HEK293 (cell line): ENCODE results near the gene LENEP.

Experiments used
- FEZF1 ChIP-seq: fragments of 450-650 bp; formaldehyde crosslinking; IDR thresholded peaks from 2 replicates; pipeline ENCODE4 v1.5.1; 2016; ENCODE audit warnings: missing biosample characterization, missing genetic modification characterization
- GLIS2 ChIP-seq: fragments of 450-650 bp; formaldehyde crosslinking; IDR thresholded peaks from 2 replicates; pipeline ENCODE4 v1.5.1; 2016; ENCODE audit warnings: missing biosample characterization, missing genetic modification characterization
- HOXC10 ChIP-seq: sonication (generic); formaldehyde crosslinking; IDR thresholded peaks from 2 replicates; pipeline ENCODE4 v1.8.1; 2023; ENCODE audit warnings: mild to moderate bottlenecking, missing genetic modification reagents
- IKZF3 ChIP-seq: fragments of 450-650 bp; IDR thresholded peaks from 2 replicates; pipeline ENCODE4 v1.5.0; 2018; ENCODE audit warnings: missing biosample characterization, mild to moderate bottlenecking, missing genetic modification characterization, moderate library complexity
- MEIS1 ChIP-seq: sonication (generic); formaldehyde crosslinking; IDR thresholded peaks from 2 replicates; pipeline ENCODE4 v1.8.1; 2022; ENCODE audit warnings: missing genetic modification reagents, mild to moderate bottlenecking, borderline replicate concordance
- PBX3 ChIP-seq: sonication (generic); formaldehyde crosslinking; IDR thresholded peaks from 2 replicates; pipeline ENCODE4 v1.8.1; 2022; ENCODE audit warnings: mild to moderate bottlenecking, moderate library complexity, missing genetic modification reagents
- ZBTB10 ChIP-seq: fragments of 450-650 bp; formaldehyde crosslinking; IDR thresholded peaks from 2 replicates; pipeline ENCODE4 v1.5.1; 2016; ENCODE audit warnings: missing biosample characterization, missing genetic modification characterization
- ZFHX2 ChIP-seq: fragments of 450-650 bp; formaldehyde crosslinking; conservative IDR thresholded peaks from 2 replicates; pipeline ENCODE4 v1.5.1; 2016; ENCODE audit warnings: missing biosample characterization, missing genetic modification characterization
- ZFP41 ChIP-seq: fragments of 450-650 bp; formaldehyde crosslinking; IDR thresholded peaks from 2 replicates; pipeline ENCODE4 v1.5.1; 2016; ENCODE audit warnings: missing biosample characterization, missing genetic modification characterization, borderline replicate concordance
- ZFP69B ChIP-seq: fragments of 450-650 bp; formaldehyde crosslinking; IDR thresholded peaks from 2 replicates; pipeline ENCODE4 v1.5.1; 2016; ENCODE audit warnings: missing biosample characterization, missing genetic modification characterization
- ZNF112 ChIP-seq: fragments of 450-650 bp; formaldehyde crosslinking; IDR thresholded peaks from 2 replicates; pipeline ENCODE4 v1.5.0; 2017; ENCODE audit warnings: missing biosample characterization, missing genetic modification characterization
- ZNF138 ChIP-seq: fragments of 450-650 bp; formaldehyde crosslinking; IDR thresholded peaks from 2 replicates; pipeline ENCODE4 v1.5.1; 2016; ENCODE audit warnings: missing biosample characterization, missing genetic modification characterization, borderline replicate concordance
- ZNF211 ChIP-seq: fragments of 450-650 bp; formaldehyde crosslinking; IDR thresholded peaks from 2 replicates; pipeline ENCODE4 v1.5.1; 2016; ENCODE audit warnings: low read depth, missing biosample characterization, missing genetic modification characterization
- ZNF248 ChIP-seq: fragments of 450-650 bp; formaldehyde crosslinking; IDR thresholded peaks from 2 replicates; pipeline ENCODE4 v1.5.1; 2017; ENCODE audit warnings: missing biosample characterization, missing genetic modification characterization
- ZNF350 ChIP-seq: fragments of 450-650 bp; formaldehyde crosslinking; IDR thresholded peaks from 2 replicates; pipeline ENCODE4 v1.5.0; 2017; ENCODE audit warnings: missing biosample characterization, mild to moderate bottlenecking, missing genetic modification characterization
- ZNF362 ChIP-seq: fragments of 450-650 bp; formaldehyde crosslinking; IDR thresholded peaks from 2 replicates; pipeline ENCODE4 v1.5.1; 2016; ENCODE audit warnings: missing biosample characterization, missing genetic modification characterization
- ZNF394 ChIP-seq: fragments of 450-650 bp; formaldehyde crosslinking; IDR thresholded peaks from 2 replicates; pipeline ENCODE4 v1.5.1; 2016; ENCODE audit warnings: missing biosample characterization, missing genetic modification characterization, mild to moderate bottlenecking, moderate library complexity, borderline replicate concordance
- ZNF558 ChIP-seq: fragments of 450-650 bp; formaldehyde crosslinking; IDR thresholded peaks from 2 replicates; pipeline ENCODE4 v1.5.1; 2016; ENCODE audit warnings: missing biosample characterization, missing genetic modification characterization
- ZNF610 ChIP-seq: fragments of 450-650 bp; formaldehyde crosslinking; IDR thresholded peaks from 2 replicates; pipeline ENCODE4 v1.5.1; 2016; ENCODE audit warnings: missing biosample characterization, missing genetic modification characterization, borderline replicate concordance
- ZNF621 ChIP-seq: fragments of 450-650 bp; formaldehyde crosslinking; IDR thresholded peaks from 2 replicates; pipeline ENCODE4 v1.5.1; 2017; ENCODE audit warnings: missing biosample characterization, missing genetic modification characterization
- ZNF654 ChIP-seq: fragments of 450-650 bp; formaldehyde crosslinking; IDR thresholded peaks from 2 replicates; pipeline ENCODE4 v1.5.1; 2016; ENCODE audit warnings: low read depth, missing biosample characterization, missing genetic modification characterization
- ZNF670 ChIP-seq: fragments of 450-650 bp; formaldehyde crosslinking; IDR thresholded peaks from 2 replicates; pipeline ENCODE4 v1.5.1; 2016; ENCODE audit warnings: missing biosample characterization, missing genetic modification characterization, low read depth
- ZNF704 ChIP-seq: fragments of 450-650 bp; formaldehyde crosslinking; IDR thresholded peaks from 2 replicates; pipeline ENCODE4 v1.5.1; 2016; ENCODE audit warnings: missing biosample characterization, missing genetic modification characterization
- ZNF791 ChIP-seq: fragments of 450-650 bp; formaldehyde crosslinking; IDR thresholded peaks from 2 replicates; pipeline ENCODE4 v1.5.1; 2016; ENCODE audit warnings: missing biosample characterization, missing genetic modification characterization
- ZSCAN16 ChIP-seq: fragments of 450-650 bp; formaldehyde crosslinking; IDR thresholded peaks from 2 replicates; pipeline ENCODE4 v1.5.1; 2016; ENCODE audit warnings: missing biosample characterization, missing genetic modification characterization
- TF ChIP-seq, protein P1 (sequence below): fragments of 450-650 bp; formaldehyde crosslinking; IDR thresholded peaks from 2 replicates; pipeline ENCODE4 v1.5.1; 2016; ENCODE audit warnings: missing biosample characterization, missing genetic modification characterization
- TF ChIP-seq, protein P2 (sequence below): fragments of 450-650 bp; formaldehyde crosslinking; IDR thresholded peaks from 2 replicates; pipeline ENCODE4 v1.5.1; 2016; ENCODE audit warnings: missing biosample characterization, missing genetic modification characterization

LENEP gene

GRCh38 chr1:155008015-155008941 is 14.9 kb downstream of the LENEP start (continued):
- TF ChIP-seq, protein P1, sequence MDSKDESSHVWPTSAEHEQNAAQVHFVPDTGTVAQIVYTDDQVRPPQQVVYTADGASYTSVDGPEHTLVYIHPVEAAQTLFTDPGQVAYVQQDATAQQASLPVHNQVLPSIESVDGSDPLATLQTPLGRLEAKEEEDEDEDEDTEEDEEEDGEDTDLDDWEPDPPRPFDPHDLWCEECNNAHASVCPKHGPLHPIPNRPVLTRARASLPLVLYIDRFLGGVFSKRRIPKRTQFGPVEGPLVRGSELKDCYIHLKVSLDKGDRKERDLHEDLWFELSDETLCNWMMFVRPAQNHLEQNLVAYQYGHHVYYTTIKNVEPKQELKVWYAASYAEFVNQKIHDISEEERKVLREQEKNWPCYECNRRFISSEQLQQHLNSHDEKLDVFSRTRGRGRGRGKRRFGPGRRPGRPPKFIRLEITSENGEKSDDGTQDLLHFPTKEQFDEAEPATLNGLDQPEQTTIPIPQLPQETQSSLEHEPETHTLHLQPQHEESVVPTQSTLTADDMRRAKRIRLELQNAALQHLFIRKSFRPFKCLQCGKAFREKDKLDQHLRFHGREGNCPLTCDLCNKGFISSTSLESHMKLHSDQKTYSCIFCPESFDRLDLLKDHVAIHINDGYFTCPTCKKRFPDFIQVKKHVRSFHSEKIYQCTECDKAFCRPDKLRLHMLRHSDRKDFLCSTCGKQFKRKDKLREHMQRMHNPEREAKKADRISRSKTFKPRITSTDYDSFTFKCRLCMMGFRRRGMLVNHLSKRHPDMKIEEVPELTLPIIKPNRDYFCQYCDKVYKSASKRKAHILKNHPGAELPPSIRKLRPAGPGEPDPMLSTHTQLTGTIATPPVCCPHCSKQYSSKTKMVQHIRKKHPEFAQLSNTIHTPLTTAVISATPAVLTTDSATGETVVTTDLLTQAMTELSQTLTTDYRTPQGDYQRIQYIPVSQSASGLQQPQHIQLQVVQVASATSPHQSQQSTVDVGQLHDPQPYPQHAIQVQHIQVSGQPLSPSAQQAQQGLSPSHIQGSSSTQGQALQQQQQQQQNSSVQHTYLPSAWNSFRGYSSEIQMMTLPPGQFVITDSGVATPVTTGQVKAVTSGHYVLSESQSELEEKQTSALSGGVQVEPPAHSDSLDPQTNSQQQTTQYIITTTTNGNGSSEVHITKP (tag by site-specific recombination), result peak; percentile 49
- TF ChIP-seq ZNF621 (tag by site-specific recombination), result no peak
- TF ChIP-seq IKZF3, result peak; percentile 51; the same call in 1 of the 2 replicates
- no peak for TF ChIP-seq ZNF704 (tag by site-specific recombination)
- TF ChIP-seq GLIS2, result peak; percentile 21; the same call in 1 of the 2 replicates
- no peak for TF ChIP-seq ZNF248 (tag by site-specific recombination)
- TF ChIP-seq ZNF350 (tag by site-specific recombination), result no peak
- TF ChIP-seq, protein P2, sequence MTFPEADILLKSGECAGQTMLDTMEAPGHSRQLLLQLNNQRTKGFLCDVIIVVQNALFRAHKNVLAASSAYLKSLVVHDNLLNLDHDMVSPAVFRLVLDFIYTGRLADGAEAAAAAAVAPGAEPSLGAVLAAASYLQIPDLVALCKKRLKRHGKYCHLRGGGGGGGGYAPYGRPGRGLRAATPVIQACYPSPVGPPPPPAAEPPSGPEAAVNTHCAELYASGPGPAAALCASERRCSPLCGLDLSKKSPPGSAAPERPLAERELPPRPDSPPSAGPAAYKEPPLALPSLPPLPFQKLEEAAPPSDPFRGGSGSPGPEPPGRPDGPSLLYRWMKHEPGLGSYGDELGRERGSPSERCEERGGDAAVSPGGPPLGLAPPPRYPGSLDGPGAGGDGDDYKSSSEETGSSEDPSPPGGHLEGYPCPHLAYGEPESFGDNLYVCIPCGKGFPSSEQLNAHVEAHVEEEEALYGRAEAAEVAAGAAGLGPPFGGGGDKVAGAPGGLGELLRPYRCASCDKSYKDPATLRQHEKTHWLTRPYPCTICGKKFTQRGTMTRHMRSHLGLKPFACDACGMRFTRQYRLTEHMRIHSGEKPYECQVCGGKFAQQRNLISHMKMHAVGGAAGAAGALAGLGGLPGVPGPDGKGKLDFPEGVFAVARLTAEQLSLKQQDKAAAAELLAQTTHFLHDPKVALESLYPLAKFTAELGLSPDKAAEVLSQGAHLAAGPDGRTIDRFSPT (tag by site-specific recombination), result peak; percentile 68
- TF ChIP-seq FEZF1 (tag by site-specific recombination), result no peak
- no peak for TF ChIP-seq ZNF670 (tag by site-specific recombination)
- TF ChIP-seq ZNF654 (tag by site-specific recombination), result no peak
- no peak for TF ChIP-seq ZNF610 (tag by site-specific recombination)
- TF ChIP-seq ZFP69B (tag by site-specific recombination), result 0 out of 2 replicates have a peak, but pooled peaks have one; percentile 23
- TF ChIP-seq HOXC10, result no peak
- TF ChIP-seq PBX3 (CRISPR knock-in tag), result no peak
- TF ChIP-seq ZFHX2, result peak; percentile 63
- no peak for TF ChIP-seq ZNF211
- TF ChIP-seq ZFP41, result no peak
- no peak for TF ChIP-seq ZBTB10 (tag by site-specific recombination)
- TF ChIP-seq ZNF791 (tag by site-specific recombination), result no peak
- no peak for TF ChIP-seq ZSCAN16 (tag by site-specific recombination)
- no peak for TF ChIP-seq ZNF138 (tag by site-specific recombination)
- no peak for TF ChIP-seq ZNF558 (tag by site-specific recombination)
- no peak for TF ChIP-seq MEIS1 (CRISPR knock-in tag)
- TF ChIP-seq ZNF112 (tag by site-specific recombination), result no peak
- no peak for TF ChIP-seq ZNF362 (tag by site-specific recombination)
- TF ChIP-seq ZNF394 (tag by site-specific recombination), result no peak
